GM18519 (cell line): ENCODE results near the gene BBS4.

Source experiments
- ATAC-seq: cut with Tn5 transposase; IDR thresholded peaks from one replicate; pipeline ENCODE4 v1.9.1; 2021; ENCODE audit warnings: mild to moderate bottlenecking, moderate library complexity; ENCODE audit not compliant: unreplicated experiment, low FRiP score

Gene BBS4

DNA sequence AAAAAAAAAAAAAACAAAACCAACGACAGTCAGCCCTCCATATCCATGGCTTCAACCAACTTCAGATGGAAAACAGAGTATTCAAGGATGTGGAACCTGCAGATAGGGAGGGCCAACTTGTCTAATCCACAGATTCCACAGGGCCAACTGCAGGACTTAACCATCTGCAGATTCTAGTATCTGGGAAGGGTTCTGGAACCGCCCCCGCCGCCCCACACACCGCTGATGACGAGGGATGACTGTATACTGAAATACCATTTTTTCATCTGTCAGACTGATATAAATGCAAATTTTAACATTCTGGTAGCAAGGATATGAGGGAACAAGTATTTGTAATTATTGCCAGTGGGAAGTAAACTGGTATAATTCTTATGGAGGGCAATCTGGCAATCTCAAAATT is 68.1 kb downstream of the BBS4 start:
- ATAC-seq: no peak

- no peak for ATAC-seq
These were observed 72.2 kb downstream of the BBS4 start for GRCh38 chr15:72758182-72758581.

DNA sequence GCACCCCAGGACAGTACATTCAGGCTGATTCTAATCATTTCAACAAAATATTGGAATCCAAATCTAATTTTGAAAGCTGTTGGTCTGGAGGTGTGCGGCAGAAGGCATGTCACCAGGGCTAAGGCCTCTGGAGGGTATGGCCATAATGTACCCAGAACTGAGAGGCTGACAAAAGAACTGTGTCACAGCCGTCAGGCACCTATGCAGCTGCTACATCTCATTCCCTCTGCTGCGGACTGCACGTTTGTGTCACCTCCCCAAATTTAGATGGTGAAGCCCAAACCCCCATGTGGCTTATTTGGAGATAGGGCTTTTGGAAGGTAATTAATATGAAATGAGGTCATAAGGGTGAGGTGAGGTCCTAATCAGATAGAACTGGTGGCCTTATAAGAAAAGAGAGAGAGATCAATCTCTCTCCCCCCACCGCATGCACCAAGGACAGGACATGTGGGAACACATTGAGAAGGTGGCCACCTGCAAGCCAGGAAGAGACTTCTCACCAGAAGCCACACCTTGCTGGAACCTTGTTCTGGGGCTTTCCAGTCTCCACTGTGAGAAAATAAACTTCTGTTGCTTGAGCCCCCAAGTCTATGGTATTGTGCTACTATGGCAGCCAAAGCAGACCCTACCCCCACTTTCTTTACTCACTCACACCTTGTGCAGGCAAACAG is 74.7 kb downstream of the BBS4 start:
- no peak for ATAC-seq

DNA sequence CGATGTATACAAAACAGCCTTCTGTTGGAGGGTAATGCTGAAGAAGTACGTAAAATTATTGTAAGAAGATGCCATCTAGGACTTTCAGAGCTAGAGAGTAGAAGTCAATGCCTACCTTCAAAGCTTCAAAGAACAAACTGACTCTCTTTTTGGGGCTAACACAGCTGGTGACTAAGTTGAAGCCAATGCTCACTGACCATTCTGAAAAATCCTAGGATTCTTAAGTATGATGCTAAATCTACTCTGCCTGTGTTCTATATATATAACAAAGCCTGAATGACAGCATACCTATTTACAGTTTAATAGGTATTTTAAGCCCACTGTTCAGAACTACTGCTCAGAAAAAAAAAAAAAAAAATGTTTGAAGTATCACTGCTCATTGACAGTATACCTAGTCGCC is 78.6 kb downstream of the BBS4 start:
- ATAC-seq: no peak

GRCh38 chr15:72766025-72766424 is 80.0 kb downstream of the BBS4 start:
- ATAC-seq: no peak

GRCh38 chr15:72766780-72767179 is 80.8 kb downstream of the BBS4 start:
- no peak for ATAC-seq

DNA sequence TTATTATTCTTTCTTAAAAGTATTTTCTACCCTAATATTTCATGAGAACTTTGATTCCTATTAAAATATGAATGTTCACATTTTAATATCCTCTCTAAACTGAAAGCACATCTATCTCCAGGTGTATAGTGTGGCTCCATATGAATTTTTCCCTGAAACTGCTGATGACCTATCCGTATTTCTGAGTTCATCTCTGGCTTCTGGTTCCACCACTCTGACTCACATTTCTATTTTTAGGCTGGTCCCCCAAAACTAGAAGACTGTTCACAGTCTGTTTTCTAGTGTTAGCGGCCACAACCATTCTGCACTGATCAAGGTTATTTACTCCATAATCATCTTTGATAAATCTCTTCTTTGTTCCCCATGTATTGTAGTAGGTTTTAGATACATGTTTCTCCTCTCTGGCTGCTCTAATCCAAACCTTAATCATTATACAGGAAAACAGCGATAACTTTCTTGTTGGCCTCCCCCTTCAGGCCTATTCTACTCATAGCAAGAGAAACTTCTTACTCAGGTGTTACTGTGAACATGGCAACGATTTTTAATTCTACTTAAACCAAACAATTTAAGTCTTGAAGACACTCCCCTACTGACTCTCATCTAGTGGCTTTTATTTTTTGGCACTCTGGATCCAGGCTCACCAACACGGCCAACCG is 84.8 kb downstream of the BBS4 start:
- no peak for ATAC-seq

- ATAC-seq: no peak
These were observed 85.3 kb downstream of the BBS4 start for GRCh38 chr15:72771329-72771725.

DNA sequence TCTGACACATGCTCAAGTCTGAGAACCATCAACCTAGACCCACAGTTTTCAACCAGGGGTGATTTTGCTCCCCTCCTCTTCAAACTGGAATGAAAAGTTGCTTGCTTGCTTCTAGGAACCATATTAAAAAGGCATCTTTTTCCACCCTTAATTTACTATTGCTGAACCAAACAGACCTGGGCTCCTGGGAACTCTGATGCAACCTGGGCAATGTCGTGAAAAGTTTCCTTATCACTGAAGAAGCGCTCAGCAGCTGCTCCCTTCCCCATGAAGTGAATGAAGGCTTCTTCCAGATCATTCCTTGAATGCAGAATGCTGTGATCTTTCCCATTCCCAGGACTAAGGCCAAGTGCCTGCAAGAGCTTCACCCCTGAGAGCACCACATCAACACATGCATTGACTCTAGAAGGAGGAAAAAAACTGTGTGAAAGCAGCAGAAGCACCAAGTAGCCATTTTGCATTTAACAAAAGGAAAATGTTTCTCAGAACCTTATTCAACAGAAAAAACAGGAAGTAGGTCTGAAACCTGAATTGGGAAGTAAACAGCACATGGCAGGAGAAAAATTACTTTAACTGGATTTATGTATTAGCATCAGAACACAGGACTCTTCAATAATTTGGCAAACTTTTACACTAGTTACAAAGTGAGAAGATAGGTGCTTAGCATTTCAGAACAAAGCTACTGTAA is 88.8 kb downstream of the BBS4 start:
- no peak for ATAC-seq

DNA sequence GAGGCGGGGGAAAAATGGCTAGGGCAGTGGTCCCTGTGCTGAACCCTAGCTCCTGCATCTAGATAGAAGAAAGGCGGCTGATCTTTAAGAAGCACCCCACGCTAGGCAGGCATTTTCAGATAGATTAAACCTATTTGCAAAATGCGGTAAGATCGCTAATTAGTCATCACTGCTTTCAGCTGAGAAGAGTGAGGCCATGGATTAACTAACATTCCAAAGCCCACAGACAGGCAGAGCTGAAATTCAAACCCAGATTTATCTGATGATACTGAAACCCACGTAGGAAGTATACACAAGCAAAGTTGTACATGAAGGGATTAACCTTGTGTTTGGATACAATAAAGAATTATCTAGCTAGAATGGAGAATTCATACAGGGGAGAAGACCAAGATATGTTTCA is 92.8 kb downstream of the BBS4 start:
- ATAC-seq: no peak

DNA sequence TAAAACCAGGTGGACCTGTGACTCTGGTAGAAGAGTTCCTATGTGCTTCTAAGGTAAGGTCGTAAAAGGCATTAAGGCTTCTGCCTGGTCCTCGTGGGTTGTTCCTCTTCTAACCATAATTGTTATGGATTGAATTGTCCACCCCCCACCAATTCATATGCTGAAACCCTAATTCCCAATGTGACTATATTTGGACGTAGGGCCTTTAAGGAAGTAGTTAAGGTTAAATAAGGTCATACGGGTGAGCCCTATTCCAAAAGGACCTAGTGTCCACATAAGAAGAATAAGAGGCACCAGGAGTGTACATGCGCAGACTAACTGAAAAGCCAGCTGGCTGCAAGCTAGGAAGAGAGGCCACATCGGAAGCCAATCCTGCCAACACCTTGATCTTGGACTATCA is 95.6 kb downstream of the BBS4 start:
- no peak for ATAC-seq

DNA sequence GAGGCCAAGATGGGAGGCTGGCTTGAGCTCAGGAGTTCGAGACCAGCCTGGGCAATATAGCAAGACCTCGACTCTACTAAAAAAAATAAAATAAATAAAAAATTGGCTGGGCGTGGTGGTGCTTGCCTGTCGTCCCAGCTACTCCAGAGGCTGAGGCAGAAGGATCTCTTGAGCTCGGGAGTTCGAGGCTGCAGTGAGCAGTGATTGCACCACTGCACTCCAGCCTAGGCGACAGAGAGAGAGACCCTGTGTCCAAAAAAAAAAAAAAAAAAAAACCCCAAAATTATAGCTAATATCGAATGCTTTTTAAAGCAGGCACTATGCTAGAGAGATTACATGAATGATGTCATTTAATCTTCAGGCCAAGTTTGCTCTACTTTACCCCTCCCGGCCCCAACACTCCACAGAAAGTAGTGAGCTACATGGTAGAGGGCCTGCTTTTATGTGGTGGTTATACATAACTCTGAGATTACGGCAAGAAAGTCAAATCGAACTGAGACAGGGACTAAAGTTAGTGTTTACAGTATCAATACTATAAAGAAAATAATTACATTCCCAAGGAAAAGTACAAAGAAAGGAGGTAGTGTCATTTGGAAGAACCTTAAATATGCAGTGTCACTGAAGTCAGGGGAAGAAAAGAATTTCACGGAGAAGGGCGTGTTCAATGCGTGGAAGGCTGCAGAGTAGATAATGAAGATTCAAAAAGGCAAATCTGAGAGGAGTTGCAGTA is 96.4 kb downstream of the BBS4 start:
- no peak for ATAC-seq

GRCh38 chr15:72783004-72783639 is 97.1 kb downstream of the BBS4 start:
- peak; percentile 31 for ATAC-seq

- peak; percentile 62 for ATAC-seq
These were observed 97.8 kb downstream of the BBS4 start, which contains the start of gene ADPGK for GRCh38 chr15:72783640-72784455. Gene ADPGK, minus strand, starts transcription at chr15:72783758. Its CDS starts 67 bp downstream, at chr15:72783691.

DNA sequence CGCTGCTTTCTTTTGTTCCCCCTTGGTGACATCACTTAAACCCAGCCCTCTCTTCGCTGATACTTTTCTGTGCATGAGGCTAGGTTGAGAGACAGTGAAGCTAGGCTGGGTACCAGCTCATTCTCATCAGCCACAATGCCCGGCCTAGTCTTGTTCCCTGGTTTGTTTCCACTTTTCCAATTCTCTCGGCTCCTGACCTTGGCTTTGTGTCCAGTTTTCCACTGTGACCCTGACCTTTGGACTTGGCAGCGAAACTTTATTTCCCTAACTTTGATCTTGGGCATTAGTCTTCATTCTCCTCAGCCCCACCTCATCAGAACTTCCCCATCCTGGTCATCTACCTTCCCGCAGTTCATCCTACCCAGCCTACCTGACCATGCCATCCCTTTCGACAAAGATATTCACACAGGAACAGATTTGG is 98.5 kb downstream of the BBS4 start:
- ATAC-seq: peak; percentile 5

DNA sequence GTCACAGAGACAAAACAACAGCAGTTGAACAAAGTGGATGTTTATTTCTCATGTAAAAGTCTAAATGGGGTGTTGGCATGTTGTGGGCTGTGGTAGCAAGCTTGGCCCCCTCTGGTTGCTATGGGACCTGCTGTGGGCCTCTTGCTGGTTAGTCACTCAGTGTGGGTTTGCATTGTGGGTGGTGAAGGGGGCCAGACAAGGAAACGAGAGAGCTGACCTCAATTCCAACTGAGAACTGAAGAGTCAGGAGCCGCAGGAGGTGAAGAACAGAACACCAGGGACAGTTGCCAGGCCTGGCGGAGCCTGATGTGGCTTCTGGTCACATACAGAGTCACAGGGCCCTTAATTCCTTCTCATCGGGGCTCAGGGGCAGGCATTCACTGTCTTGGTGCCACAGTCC is 99.4 kb downstream of the BBS4 start:
- ATAC-seq: no peak

DNA sequence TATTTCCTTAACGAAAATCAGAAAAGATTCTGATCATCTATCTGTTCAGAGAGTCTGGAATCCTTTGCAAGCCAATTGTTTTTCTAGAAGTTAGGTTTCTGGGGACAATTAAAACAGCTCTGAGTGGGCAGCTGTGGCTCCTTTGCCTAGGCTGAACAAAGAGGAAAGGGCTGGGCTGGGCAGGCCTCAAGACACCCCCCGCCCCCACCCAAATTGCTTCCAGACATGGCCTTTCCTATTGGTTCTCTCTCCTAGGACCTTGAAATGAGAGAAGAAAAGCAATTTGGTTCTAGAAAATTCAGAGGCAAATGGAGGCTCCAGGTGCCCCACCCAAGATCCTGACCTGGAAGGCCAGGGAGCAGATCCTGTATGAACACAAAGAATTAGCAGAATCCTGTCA is 99.8 kb downstream of the BBS4 start:
- no peak for ATAC-seq

- ATAC-seq: no peak
These were observed 100.2 kb downstream of the BBS4 start for GRCh38 chr15:72786242-72786641.

GRCh38 chr15:72786676-72787345 is 100.8 kb downstream of the BBS4 start:
- no peak for ATAC-seq
